Measurements from ENCODE around the gene RPS19BP1.

RPS19BP1 gene

GRCh38 chr22:39532215-39533073 is at the start of gene RPS19BP1:
TSS of gene RPS19BP1 (minus strand) at chr22:39532748. CDS start at chr22:39532738, 10 bp downstream.
- peak; percentile 99 for DNase-seq

GRCh38 chr22:39581303-39581702 is 48.8 kb upstream of the RPS19BP1 start:
- no peak for DNase-seq

DNA sequence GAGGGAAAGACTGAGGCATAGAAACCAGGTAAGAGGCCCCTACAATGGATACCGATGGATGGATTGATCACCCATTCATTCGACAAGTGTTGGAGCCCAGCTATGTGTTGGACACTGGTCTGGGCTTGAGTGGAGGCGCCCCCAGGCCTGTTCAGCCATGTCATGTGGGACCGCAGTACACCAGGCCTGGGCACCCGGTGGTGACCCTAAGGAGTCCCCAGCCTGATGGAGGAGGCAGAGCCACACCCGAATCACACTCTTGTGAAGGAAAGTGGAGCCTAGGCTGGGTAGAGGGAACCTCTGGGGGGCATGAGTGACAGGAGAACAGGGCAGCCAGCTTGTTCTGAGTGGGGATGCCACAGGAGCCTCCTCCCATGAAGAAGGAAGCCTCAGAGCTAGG is 48.2 kb upstream of the RPS19BP1 start:
- no peak for DNase-seq

- DNase-seq = peak; percentile 71
Measured at GRCh38 chr22:39580006-39580441, 47.5 kb upstream of the RPS19BP1 start.

- DNase-seq = no peak
Measured at GRCh38 chr22:39577900-39578299, 45.4 kb upstream of the RPS19BP1 start.

- DNase-seq = no peak
Measured at GRCh38 chr22:39577366-39577765, 44.8 kb upstream of the RPS19BP1 start.

DNA sequence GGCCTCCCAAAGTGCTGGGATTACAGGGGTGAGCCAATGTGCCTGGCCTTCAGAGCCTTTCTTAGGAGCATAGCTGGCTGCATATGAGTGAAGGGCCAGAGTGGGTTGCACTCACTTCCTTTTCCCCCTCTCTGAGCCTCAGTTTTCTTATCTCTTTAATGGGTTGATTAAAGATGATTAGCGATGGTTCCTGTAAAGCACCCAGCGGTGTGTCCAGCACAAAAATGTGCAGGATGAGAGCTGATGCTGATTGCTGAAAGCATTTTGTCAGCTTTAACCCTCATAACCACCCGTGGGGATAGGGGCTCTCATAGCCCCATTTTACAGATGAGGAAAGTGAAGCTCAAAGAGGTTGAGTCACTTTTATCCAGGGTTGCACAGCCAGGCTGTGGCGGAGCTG is 43.5 kb upstream of the RPS19BP1 start:
- DNase-seq = no peak

DNA sequence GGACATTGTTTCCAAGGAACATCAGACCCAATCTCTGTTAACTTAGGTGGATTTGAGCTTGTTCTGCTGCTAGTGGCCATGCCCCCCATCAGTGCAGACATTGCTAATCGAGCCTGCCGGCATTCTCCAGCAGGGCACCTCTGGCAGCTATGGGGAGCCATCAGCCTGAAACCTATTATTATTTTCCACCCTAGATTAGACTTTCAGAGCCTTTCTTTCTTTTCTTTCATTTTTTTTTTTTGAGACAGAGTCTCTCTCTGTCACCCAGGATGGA is 42.9 kb upstream of the RPS19BP1 start:
- DNase-seq = no peak

DNA sequence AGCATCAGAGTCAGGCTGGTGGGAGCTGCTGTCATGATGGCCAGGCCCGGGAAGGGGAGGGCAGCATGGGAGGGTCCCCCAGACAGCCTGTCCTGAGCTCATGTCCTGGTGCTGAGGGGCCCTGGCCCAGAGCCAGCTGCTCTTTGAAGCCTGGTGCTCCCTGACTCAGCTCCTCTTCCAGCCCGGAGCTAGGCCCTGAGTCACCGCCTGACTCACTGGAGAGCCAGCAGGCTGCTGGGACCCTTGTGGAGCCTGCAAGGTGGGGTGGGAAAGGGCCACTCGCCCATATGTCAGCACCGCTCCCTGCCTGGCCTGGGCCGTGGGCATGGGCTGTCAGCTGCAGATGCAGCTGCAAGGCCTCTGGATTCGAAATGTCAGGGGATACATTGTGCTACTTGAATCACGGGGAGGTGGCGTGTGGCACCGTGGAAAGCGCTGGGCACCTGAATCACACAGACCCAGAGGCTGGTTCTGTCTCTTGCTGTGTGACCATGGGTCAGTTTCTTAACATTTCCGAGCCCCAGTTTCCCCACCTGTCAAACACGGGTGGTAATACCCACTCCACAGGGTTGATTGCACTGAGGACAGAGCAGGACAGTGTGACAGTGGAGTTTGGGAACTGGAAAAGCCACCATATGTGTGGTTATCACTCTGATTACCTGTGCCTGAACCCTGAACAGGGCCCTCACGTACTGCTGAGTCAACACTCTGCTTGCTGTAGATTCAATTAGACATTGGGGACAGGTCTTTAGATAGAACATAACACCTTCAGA is 42.4 kb upstream of the RPS19BP1 start:
- no peak for DNase-seq

- DNase-seq = no peak
Measured at GRCh38 chr22:39571538-39571937, 39.0 kb upstream of the RPS19BP1 start.

GRCh38 chr22:39570665-39571064 is 38.1 kb upstream of the RPS19BP1 start, which contains the start of gene CACNA1I:
TSS of gene CACNA1I (plus strand) at chr22:39570753. CDS start at chr22:39570753, 0 bp downstream.
- DNase-seq = no peak

DNA sequence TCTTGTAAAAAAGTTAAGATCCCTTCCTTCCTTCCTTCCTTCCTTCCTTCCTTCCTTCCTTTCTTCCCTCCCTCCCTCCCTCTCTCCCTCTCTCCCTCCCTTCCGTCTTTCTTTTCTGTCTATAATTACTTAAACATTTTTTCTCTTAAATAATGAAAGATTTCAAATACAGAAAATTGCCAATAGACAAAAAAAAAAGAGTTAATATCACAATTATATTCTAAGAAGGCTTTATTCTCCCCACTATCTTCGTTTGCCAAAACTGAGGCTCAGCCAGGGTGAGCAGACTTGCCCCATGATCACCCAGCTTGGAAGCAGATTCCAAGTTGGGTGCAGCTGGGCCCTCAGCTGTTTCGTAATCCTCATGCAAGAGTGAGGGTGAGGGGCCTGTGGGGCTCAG is 37.7 kb upstream of the RPS19BP1 start:
- DNase-seq = no peak

- DNase-seq = no peak
Measured at GRCh38 chr22:39569066-39569465, 36.5 kb upstream of the RPS19BP1 start.

GRCh38 chr22:39568278-39568981 is 35.9 kb upstream of the RPS19BP1 start:
- DNase-seq = no peak

DNA sequence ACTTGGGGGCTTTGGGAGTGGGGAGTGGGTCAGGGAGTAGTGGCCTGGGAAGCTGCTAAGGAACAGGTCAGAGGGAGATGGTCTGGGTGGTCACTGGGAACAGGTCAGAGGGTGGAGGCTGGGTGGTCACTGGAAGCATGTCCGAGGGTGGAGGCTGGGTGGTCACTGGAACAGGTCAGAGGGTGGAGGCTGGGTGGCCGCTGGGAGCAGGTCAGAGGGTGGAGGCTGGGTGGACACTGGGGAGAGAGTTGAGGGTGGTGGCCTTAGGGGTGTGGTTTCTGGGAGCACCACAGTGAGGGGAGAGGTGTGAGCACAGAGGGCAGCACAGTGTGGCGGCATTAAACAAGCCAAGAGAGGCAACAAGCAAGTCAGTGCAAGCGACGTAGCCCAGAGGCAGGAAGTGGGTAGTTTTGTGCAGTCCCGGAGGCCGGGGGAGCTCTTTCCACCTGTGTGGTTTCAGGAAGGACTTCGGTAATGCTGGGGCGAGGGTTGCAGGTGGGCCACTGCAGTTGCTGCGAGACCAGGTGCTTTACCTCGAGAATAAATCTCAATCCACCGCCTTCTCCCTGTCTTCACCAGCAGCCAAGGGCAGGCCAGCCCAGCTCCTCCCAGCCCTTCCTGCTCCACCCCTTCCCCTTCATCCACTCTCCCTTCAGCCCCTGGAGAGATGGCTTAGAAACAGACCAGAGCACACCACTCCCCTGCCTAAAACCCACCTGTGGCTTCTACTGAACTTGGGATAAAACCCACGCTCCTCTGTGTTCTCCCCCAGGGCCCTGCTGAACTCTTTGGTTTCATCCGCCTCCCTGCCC is 34.8 kb upstream of the RPS19BP1 start:
- DNase-seq = no peak

DNA sequence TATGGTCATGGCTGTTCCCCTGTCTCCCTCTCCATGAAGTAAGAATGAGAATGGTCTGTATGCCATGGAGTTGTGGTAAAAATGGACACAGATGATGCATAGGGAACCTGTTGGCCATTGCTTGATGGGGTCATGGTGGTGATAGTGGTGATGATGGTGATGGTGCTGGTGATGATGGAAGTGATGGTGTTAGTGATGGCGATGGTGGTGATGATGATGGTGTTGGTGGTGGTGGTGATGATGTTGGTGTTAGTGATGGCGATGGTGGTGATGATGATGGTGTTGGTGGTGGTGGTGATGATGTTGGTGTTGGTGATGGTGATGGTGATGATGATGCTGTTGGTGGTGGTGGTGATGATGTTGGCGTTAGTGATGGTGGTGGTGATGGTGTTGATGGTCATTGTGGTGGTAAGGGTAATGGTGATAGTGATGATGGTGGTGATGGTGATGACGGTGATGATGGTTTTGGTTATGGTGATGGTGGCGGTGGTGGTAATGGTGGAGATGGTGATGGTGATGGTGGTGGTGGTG is 32.9 kb upstream of the RPS19BP1 start:
- DNase-seq = no peak

DNA sequence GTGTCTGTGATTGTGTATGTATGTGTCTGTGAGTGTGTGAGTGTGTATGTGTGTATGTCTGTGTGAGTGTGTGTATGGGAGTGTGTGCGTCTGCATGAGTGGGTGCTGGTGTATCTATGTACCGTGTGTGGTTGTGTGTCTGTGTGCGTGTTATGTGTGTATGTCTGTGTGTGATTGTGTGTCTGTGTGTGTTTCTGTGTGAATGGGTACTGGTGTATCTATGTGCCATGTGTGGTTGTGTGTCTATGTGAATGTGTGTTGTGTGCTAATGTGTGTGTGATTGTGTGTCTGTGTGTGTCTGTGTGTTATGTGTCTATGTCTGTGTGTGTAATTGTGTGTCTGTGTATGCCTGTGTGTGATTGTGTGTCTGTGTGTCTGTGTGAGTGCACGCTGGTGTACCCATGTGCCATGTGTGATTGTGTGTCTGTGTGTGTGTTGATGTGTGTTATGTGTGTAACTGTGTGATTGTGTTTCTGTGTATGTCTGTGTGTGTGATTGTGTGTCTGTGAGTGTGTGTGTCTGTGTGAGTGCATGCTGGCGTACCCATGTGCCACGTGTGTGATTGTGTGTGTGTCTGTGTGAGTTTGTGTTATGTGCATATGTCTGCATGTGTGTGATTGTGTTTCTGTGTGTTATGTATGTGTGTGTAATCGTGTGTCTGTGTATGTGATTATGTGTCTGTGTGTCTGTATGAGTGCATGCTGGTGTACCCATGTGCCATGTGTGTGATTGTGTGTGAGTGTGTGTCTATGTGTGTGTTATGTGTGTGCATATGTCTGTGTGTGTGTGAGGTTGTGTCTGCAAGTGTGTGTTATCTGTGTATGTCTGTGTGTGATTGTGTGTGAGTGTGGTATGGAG is 31.3 kb upstream of the RPS19BP1 start:
- no peak for DNase-seq

GRCh38 chr22:39562839-39563489 is 30.4 kb upstream of the RPS19BP1 start:
- DNase-seq = no peak

- no peak for DNase-seq
Measured at GRCh38 chr22:39560127-39560526, 27.6 kb upstream of the RPS19BP1 start.

DNA sequence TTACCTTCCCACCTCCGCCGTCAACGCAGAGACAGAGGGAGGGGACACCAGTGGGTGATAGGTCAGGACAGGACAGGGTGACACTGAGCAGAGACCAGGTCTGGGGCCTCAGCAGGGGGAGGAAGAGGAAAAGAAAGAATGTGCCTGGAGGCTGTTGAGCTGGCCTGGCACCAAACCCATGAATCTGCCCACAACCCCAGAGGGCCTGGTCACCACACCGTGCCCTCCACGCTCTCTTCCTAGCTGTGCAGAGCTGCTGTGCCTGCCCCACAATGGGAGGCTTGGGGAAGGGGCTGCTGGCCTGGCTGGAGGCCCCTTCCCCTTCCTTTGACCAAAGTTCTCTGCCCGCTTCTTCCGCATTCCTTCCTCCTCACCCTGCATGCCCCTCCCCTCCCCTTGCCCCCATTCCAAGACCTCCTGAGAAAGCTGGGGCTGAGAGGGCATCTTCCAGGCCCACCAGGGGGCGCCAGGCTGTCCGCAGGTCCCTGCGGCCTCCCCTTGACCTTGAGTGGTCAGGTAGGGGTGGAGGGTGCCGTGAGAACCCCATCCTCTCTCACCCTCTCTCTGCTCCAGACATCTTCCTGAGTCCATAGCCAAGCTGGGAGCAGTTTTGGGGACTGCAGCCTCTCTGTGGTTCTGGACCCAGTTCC is 27.0 kb upstream of the RPS19BP1 start:
- DNase-seq = no peak
